Parathyroid adenoma (tissue), 2 donors: ENCODE measurements around the gene OR2J2.
"Not testable (repeated sequence)": the region's sequence is repeated elsewhere in the genome, so short reads cannot be mapped to it uniquely, and the experiment has no call there.

Source experiments
- H2AFZ ChIP-seq: fragments of 300-600 bp; sonication (generic); one replicate; pipeline ENCODE4 v1.7.0; 2017; ENCODE audit warnings: antibody characterized with exemption, mild to moderate bottlenecking
- H3K27ac ChIP-seq: fragments of 300-600 bp; sonication (generic); one replicate; pipeline ENCODE4 v1.7.0; 2017
- H3K27me3 ChIP-seq: fragments of 300-600 bp; sonication (generic); one replicate; pipeline ENCODE4 v1.7.0; 2017; ENCODE audit warnings: low read length; ENCODE audit not compliant: control insufficient read depth, insufficient read depth
- H3K36me3 ChIP-seq: fragments of 300-600 bp; sonication (generic); one replicate; pipeline ENCODE4 v1.7.0; 2017; ENCODE audit warnings: low read length; ENCODE audit not compliant: control insufficient read depth, insufficient read depth
- H3K4me1 ChIP-seq: fragments of 300-600 bp; sonication (generic); one replicate; pipeline ENCODE4 v1.7.0; 2017; ENCODE audit warnings: control low read depth
- H3K4me2 ChIP-seq: fragments of 300-600 bp; sonication (generic); one replicate; pipeline ENCODE4 v1.7.0; 2017; ENCODE audit warnings: low read length
- H3K4me3 ChIP-seq: fragments of 300-600 bp; sonication (generic); one replicate; pipeline ENCODE4 v1.7.0; 2017; ENCODE audit warnings: low read depth, low read length
- H3K79me2 ChIP-seq: fragments of 300-600 bp; sonication (generic); one replicate; pipeline ENCODE4 v1.7.0; 2017; ENCODE audit warnings: control low read depth
- H3K9ac ChIP-seq: fragments of 300-600 bp; sonication (generic); one replicate; pipeline ENCODE4 v1.7.0; 2017; ENCODE audit warnings: mild to moderate bottlenecking
- H3K9me3 ChIP-seq: fragments of 300-600 bp; sonication (generic); one replicate; pipeline ENCODE4 v1.7.0; 2017; ENCODE audit warnings: low read length; ENCODE audit not compliant: control insufficient read depth
- TF ChIP-seq, protein P1 (sequence below): fragments of 300-600 bp; sonication (generic); IDR thresholded peaks from one replicate; pipeline ENCODE4 v1.7.0; 2017; ENCODE audit warnings: antibody characterized with exemption, mild to moderate bottlenecking
- donor health status: primary hyperparathyroidism.

Gene OR2J2

DNA sequence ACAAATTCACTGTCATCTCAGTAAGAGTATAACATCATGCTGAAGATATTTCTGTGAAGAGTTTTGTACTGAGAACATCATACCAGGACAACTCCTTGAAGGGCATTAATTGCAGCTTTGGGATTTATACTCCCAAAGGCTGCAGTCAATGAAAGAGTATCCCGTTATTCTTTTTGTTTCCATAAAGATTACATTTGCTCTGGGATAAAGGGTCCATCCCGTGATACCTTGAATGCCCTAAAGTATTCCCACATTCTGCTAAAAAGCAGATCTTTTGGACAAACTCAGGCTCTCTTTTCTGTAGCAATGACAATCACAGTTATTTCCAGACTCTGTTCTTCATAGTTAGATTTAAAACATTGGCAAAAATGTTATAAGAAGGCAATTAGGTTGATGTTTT lies at the start of gene OR2J2:
TSS of gene OR2J2 (plus strand) at position 301 of the 400 bp plus-strand sequence. CDS start 2,729 bp downstream, outside the sequence.
- H3K4me2 ChIP-seq, H3K9ac ChIP-seq, H3K27me3 ChIP-seq, H3K27ac ChIP-seq, H3K4me1 ChIP-seq, H3K9me3 ChIP-seq, H3K79me2 ChIP-seq, H3K4me3 ChIP-seq, H2AFZ ChIP-seq, H3K36me3 ChIP-seq: not testable (repeated sequence)

DNA sequence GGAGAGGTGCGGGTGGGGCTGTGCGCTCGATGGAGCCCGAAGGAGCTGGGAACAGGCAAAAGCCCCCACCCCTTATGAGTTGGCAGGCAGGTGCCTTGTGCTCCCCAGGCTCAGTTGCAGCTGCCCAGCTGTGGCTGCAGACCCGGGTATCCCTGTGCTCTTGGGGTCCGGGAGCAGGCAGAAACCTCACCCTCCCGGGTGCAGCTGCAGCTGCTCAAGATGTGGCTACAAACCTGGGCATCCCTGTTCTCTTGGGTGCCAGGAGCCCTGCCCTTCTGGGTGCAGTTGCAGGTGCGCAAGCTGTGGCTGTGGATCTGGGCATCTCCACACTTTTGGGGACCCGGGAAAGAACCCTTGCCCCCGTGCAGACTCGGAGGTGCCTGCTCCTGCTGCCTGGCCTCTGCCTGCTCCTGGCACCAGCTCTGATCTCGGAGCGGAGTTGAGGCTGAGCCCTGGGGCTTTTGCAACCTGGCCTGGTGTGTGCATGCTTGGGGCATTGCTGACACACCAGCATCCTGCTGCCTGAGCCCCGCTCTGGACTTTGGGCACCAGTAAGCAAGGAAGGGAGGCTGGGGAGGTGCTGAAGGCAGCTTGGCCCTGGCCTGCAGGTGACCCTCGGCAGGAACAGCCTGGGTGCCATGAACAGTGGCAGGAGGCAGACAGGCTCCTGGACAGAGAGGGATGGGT lies 41.2 kb upstream of the OR2J2 start:
- no peak overlapping the region for H3K9ac ChIP-seq
- no peaks in the 10 kb centered on the region for H3K27me3 ChIP-seq
- H3K27ac ChIP-seq: no peak overlapping the region
- H3K36me3 ChIP-seq: no peaks in the 10 kb centered on the region
- no peaks in the 10 kb centered on the region for H3K79me2 ChIP-seq
- no peaks in the 10 kb centered on the region for H3K4me1 ChIP-seq
- H2AFZ ChIP-seq: no peak overlapping the region
- TF ChIP-seq, protein P1, sequence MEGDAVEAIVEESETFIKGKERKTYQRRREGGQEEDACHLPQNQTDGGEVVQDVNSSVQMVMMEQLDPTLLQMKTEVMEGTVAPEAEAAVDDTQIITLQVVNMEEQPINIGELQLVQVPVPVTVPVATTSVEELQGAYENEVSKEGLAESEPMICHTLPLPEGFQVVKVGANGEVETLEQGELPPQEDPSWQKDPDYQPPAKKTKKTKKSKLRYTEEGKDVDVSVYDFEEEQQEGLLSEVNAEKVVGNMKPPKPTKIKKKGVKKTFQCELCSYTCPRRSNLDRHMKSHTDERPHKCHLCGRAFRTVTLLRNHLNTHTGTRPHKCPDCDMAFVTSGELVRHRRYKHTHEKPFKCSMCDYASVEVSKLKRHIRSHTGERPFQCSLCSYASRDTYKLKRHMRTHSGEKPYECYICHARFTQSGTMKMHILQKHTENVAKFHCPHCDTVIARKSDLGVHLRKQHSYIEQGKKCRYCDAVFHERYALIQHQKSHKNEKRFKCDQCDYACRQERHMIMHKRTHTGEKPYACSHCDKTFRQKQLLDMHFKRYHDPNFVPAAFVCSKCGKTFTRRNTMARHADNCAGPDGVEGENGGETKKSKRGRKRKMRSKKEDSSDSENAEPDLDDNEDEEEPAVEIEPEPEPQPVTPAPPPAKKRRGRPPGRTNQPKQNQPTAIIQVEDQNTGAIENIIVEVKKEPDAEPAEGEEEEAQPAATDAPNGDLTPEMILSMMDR: no peak
- H3K4me3 ChIP-seq: no peak overlapping the region
- H3K4me2 ChIP-seq: no peak overlapping the region
- no peaks in the 10 kb centered on the region for H3K9me3 ChIP-seq

DNA sequence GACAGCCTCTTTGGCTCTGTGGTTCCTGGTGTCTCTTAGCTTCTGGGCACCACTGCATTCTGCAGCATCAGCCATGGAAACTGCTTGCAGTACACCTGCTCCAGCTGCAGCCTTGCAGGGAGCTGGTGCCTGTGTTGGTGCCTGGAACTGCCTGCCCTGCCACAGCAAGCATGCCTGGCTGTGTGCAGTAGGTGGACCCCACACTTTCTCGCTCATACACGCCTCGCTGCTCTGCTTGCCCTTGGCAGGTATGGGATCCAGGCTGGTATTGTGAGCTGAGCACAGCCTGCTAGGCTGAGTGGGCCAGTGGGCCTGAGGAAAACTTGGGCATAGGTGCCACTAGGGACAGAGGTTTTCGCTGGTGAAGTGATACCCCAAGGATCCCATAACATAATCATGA lies 40.1 kb upstream of the OR2J2 start:
- H3K27ac ChIP-seq: no peak overlapping the region
- no peaks in the 10 kb centered on the region for H3K27me3 ChIP-seq
- no peak overlapping the region for H2AFZ ChIP-seq
- no peaks in the 10 kb centered on the region for H3K9me3 ChIP-seq
- H3K9ac ChIP-seq: no peak overlapping the region
- H3K4me3 ChIP-seq: no peak overlapping the region
- no peaks in the 10 kb centered on the region for H3K36me3 ChIP-seq
- no peaks in the 10 kb centered on the region for H3K79me2 ChIP-seq
- no peaks in the 10 kb centered on the region for H3K4me1 ChIP-seq
- no peak overlapping the region for H3K4me2 ChIP-seq
- TF ChIP-seq, protein P1: no peak

DNA sequence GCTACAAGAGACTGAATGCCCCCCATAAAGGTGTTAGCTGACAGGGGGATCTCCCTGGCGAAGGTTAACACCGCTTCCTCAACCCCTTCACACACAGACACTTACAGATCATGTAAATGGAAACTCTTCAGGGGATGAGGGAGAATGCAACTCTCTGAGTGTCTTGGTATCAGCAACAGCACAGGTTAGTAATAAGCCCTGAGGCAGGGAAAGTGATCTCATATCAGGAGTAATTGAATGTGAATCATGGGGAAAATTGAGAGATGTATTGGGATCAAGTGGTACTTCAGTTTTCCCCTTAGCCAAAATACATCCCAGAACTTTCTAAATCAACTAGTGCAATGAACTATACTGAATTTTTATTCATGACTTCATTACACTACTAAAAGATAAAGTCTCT lies 39.0 kb upstream of the OR2J2 start:
- TF ChIP-seq, protein P1: no peak
- no peak overlapping the region for H3K27ac ChIP-seq
- H3K4me2 ChIP-seq: no peak overlapping the region
- H3K79me2 ChIP-seq: no peaks in the 10 kb centered on the region
- H3K36me3 ChIP-seq: no peaks in the 10 kb centered on the region
- H3K9me3 ChIP-seq: no peaks in the 10 kb centered on the region
- H3K4me3 ChIP-seq: no peak overlapping the region
- H3K4me1 ChIP-seq: no peaks in the 10 kb centered on the region
- H2AFZ ChIP-seq: no peak overlapping the region
- no peaks in the 10 kb centered on the region for H3K27me3 ChIP-seq
- no peak overlapping the region for H3K9ac ChIP-seq

DNA sequence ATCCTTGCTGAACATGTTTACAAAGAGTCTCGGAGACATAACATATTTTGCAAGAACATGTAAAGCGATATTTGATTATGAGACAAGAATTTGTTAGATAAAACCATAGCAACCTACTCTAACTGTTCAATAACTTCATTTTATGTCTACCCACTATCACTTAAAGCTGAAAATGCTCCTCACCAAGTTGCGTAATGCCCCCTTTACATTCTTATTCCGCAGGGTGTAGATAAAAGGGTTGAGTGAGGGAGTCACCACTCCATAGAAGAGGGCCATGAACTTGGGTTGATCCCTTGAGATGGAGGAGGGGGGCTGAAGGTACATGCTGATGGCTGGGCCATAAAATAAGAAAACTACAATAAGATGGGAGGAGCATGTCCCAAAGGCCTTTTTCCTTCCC lies 33.0 kb upstream of the OR2J2 start:
- Histone ChIP-seq H3K9me3 (no peaks in the 10 kb centered on the region), H3K4me3 (no peak overlapping the region), H3K79me2 (no peaks in the 10 kb centered on the region), H3K36me3 (no peaks in the 10 kb centered on the region), H3K4me1 (no peaks in the 10 kb centered on the region), H3K9ac (no peak overlapping the region), H3K27me3 (no peaks in the 10 kb centered on the region), H2AFZ (no peak overlapping the region), H3K4me2 (no peak overlapping the region), H3K27ac (no peak overlapping the region)
- TF ChIP-seq, protein P1: no peak
